Measurements from ENCODE around the gene FBXO3. TPM values are rescaled to one million over a fixed set of nuclear protein-coding genes. Genes with fewer than 3 reads are reported as not detected.

FBXO3 gene
- total RNA-seq, 1 donor from 2014 or later, result 22.3 TPM

GRCh38 chr11:33704240-33705002 is 69.9 kb downstream of the FBXO3 start:
- Mint-ChIP-seq H3K4me1 (peaks cover 12% of the 10 kb centered on the region), H3K9me3 (no peaks in the 10 kb centered on the region), H3K27ac (no peak overlapping the region), H3K36me3 (ENCODE audit: low read depth) (peaks cover 11% of the 10 kb centered on the region), H3K4me3 (no peak overlapping the region), H3K27me3 (no peaks in the 10 kb centered on the region)
- intact Hi-C loops (cut with micrococcal nuclease), result no loop called here
- POLR2A ChIA-PET, result no interaction called here
- no peak for TF ChIP-seq CTCF (IDR thresholded peaks at IDR 0.05)
- DNase-seq (no peak), ATAC-seq (ENCODE audit: low read depth) (no peak)
- CTCF ChIA-PET, result interaction anchor here (1.8 kb wide), 1 partner anchor 38 kb away, joined by 5 read pairs; no protein-coding TSS in a partner anchor

DNA sequence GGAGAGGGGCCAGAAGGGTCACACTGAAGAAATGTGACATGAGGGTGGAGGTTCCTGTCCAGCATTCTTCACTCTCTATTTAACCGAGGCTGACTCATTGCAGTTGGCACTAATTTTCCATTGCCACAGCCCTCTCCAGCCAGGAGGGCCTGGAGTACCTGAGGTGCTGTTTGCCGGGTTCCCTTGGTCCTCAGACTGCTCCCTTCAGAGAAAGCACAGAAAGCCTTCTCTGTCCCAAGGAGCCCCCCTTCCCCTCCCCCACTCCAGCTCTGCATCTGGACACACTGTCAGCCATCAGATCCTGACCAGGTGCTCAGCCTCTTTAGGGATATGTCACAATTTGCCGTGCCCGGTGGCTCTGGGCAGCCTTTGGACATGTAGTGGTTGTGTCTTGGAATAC is 70.5 kb downstream of the FBXO3 start:
- ChIA-PET POLR2A (no interaction called here), CTCF (no interaction called here)
- H3K4me1 Mint-ChIP-seq, result peaks cover 12% of the 10 kb centered on the region
- TF ChIP-seq CTCF (IDR thresholded peaks at IDR 0.05), result no peak
- no peaks in the 10 kb centered on the region for H3K9me3 Mint-ChIP-seq
- no peak overlapping the region for H3K27ac Mint-ChIP-seq
- peaks cover 6% of the 10 kb centered on the region for H3K36me3 Mint-ChIP-seq (ENCODE audit: low read depth)
- ATAC-seq (ENCODE audit: low read depth) (no peak), DNase-seq (no peak)
- H3K27me3 Mint-ChIP-seq, result no peaks in the 10 kb centered on the region
- H3K4me3 Mint-ChIP-seq, result no peak overlapping the region
- intact Hi-C loops (cut with micrococcal nuclease), result no loop called here

DNA sequence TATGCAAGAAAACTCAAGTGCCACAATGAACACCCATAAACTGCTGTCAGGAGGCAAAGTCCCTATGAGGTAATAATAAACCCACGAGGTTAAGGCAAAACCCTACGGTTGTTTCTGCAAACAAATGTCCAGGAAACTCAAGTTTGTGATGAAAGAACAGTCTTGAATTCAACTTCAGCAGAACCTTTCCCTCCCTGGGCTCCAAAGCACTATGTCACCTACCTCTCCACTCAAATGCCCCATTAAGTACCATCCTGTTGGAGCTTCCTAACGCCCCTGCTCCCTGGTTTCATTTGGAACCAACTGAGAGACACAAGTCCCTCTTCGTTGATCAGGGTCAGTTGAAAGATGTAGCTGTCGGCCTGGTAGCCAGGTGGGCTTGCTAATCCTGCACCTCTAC is 71.1 kb downstream of the FBXO3 start:
- peaks cover 1% of the 10 kb centered on the region for H3K36me3 Mint-ChIP-seq (ENCODE audit: low read depth)
- H3K27ac Mint-ChIP-seq, result no peak overlapping the region
- POLR2A ChIA-PET, result no interaction called here
- ATAC-seq (ENCODE audit: low read depth) (no peak), DNase-seq (no peak)
- H3K9me3 Mint-ChIP-seq, result no peaks in the 10 kb centered on the region
- H3K27me3 Mint-ChIP-seq, result no peaks in the 10 kb centered on the region
- H3K4me3 Mint-ChIP-seq, result no peak overlapping the region
- peaks cover 12% of the 10 kb centered on the region for H3K4me1 Mint-ChIP-seq
- intact Hi-C loops (cut with micrococcal nuclease), result no loop called here
- no peak for TF ChIP-seq CTCF (IDR thresholded peaks at IDR 0.05)
- CTCF ChIA-PET, result no interaction called here

GRCh38 chr11:33701302-33702230 is 72.8 kb downstream of the FBXO3 start:
- intact Hi-C loops (cut with micrococcal nuclease), result loop anchor here (2.0 kb wide), 1 partner anchor 443 kb away; no protein-coding TSS in a partner anchor
- TF ChIP-seq CTCF (IDR thresholded peaks at IDR 0.05), result no peak
- DNase-seq (no peak), ATAC-seq (ENCODE audit: low read depth) (no peak)
- Mint-ChIP-seq H3K36me3 (ENCODE audit: low read depth) (peaks cover 1% of the 10 kb centered on the region), H3K9me3 (no peaks in the 10 kb centered on the region), H3K27me3 (peaks cover 2% of the 10 kb centered on the region), H3K4me3 (peak overlapping the region; percentile 91), H3K4me1 (peaks cover 12% of the 10 kb centered on the region), H3K27ac (no peak overlapping the region)
- ChIA-PET CTCF (interaction anchor here (0.7 to 1.2 kb wide), 2 partner anchors 8 to 41 kb away, joined by 3 read pairs; no protein-coding TSS in a partner anchor), POLR2A (interaction anchor here (1.4 to 3.3 kb wide), 2 partner anchors 35 to 41 kb away, joined by 5 to 15 read pairs; partner anchors contain the start of gene CD59)

Measured in activated B cell treated with CpG ODN at 0.5 μM for 24 hours (primary cell).